Panc1 (cell line): ENCODE measurements around the gene RBM22. TPM values are rescaled to one million over a fixed set of nuclear protein-coding genes. Genes with fewer than 3 reads are reported as not detected.

Experiments used
- ATAC-seq: fragments of 200-7000 bp; cut with Tn5 transposase; 2 replicates; pipeline ENCODE4 v1.9.1; 2020; ENCODE audit warnings: mild to moderate bottlenecking, moderate library complexity
- BruUV-seq: library from RNA; stranded (reverse); fragments of 400-500 nt; replicated peaks from 2 replicates; lab custom pipeline; 2021; lab: Mats Ljungman, UMichigan
- CTCF ChIA-PET: fragments of 300-600 bp; sonication (Branson Sonifier 250); formaldehyde crosslinking; loops from one replicate; lab custom pipeline; 2022; ENCODE audit warnings: antibody characterized with exemption; lab: Charles Lee
- POLR2A ChIA-PET: fragments of 300-600 bp; sonication (Branson Sonifier 250); formaldehyde crosslinking; loops from one replicate; lab custom pipeline; 2022; ENCODE audit warnings: antibody characterized with exemption; lab: Charles Lee
- DNase-seq: peaks from one replicate; pipeline ENCODE4 v3.0.0-alpha.2; 2010; ENCODE audit warnings: low read depth, low spot score
- H3K27ac ChIP-seq: 2 replicates; pipeline ENCODE4 v1.5.1; 2011; ENCODE audit warnings: mild to moderate bottlenecking, low read length, inconsistent platforms
- H3K27me3 ChIP-seq: fragments of 200-500 bp; sonication (Bioruptor generic); 2 replicates; pipeline ENCODE4 v1.6.0; 2014; ENCODE audit warnings: low read length, inconsistent platforms; ENCODE audit not compliant: control insufficient read depth, insufficient read depth
- H3K36me3 ChIP-seq: fragments of 200-500 bp; sonication (Bioruptor generic); 2 replicates; pipeline ENCODE4 v1.5.1; 2014; ENCODE audit warnings: inconsistent platforms, mild to moderate bottlenecking, low read length, moderate library complexity; ENCODE audit not compliant: control insufficient read depth, insufficient read depth
- H3K4me1 ChIP-seq: 2 replicates; pipeline ENCODE4 v1.5.1; 2011; ENCODE audit warnings: inconsistent platforms, mild to moderate bottlenecking, low read length, moderate library complexity; ENCODE audit not compliant: control insufficient read depth, insufficient read depth
- H3K4me3 ChIP-seq, 2 experiments: 2 replicates each; pipeline ENCODE4 v1.5.1; 2011 to 2012; ENCODE audit warnings: low read depth in 2 of 2, low read length in 2 of 2, mild to moderate bottlenecking in 2 of 2, inconsistent platforms in 1 of 2, moderate library complexity in 1 of 2
- H3K9me3 ChIP-seq: fragments of 200-500 bp; sonication (Bioruptor generic); 2 replicates; pipeline ENCODE4 v1.5.1; 2014; ENCODE audit warnings: low read depth, mild to moderate bottlenecking, inconsistent platforms, low read length, moderate library complexity; ENCODE audit not compliant: control insufficient read depth, insufficient read depth
- POLR2AphosphoS5 ChIP-seq: IDR thresholded peaks from 2 replicates; pipeline ENCODE4 v1.6.1; 2012; ENCODE audit warnings: mild to moderate bottlenecking, low read depth, low read length, moderate library complexity
- SIN3A ChIP-seq: IDR thresholded peaks from 2 replicates; pipeline ENCODE4 v1.6.1; 2012; ENCODE audit warnings: low read depth, mild to moderate bottlenecking, low read length, moderate library complexity, borderline replicate concordance; ENCODE audit not compliant: insufficient read depth
- TCF7L2 ChIP-seq: IDR thresholded peaks from 2 replicates; pipeline ENCODE4 v1.6.1; 2011; ENCODE audit warnings: mild to moderate bottlenecking, low read depth, low read length, inconsistent platforms
- in situ Hi-C: cut with HindIII; loops from 2 replicates; pipeline ENCODE4 v1.10.0; 2016; ENCODE audit warnings: low sequenced_read_pairs, low pct_unique_long_range_greater_than_20kb
- intact Hi-C: fragments of 100-400 bp; cut with micrococcal nuclease; formaldehyde crosslinking; loops from one replicate; pipeline ENCODE4 v1.10.0; 2022; ENCODE audit not compliant: unreplicated experiment
- total RNA-seq: library from RNA; stranded (reverse); gene quantifications from one replicate; pipeline ENCODE4 v1.2.1, GENCODE V29; 2021; ENCODE audit not compliant: unreplicated experiment
- TF ChIP-seq, protein P1 (sequence below): fragments of 450-650 bp; IDR thresholded peaks from 2 replicates; pipeline ENCODE4 v1.5.1; 2017; ENCODE audit warnings: mild to moderate bottlenecking
- TF ChIP-seq, protein P2 (sequence below), 2 experiments: IDR thresholded peaks; 2 replicates each; pipeline ENCODE4 v1.6.1; 2011 to 2012; ENCODE audit warnings: low read depth in 2 of 2, control low read depth in 1 of 2, low read length in 1 of 2, mild to moderate bottlenecking in 1 of 2, moderate library complexity in 1 of 2; ENCODE audit not compliant: insufficient read depth in 1 of 2

The RBM22 gene
- total RNA-seq, 1 experiment from 2014 or later, result 54.3 TPM

DNA sequence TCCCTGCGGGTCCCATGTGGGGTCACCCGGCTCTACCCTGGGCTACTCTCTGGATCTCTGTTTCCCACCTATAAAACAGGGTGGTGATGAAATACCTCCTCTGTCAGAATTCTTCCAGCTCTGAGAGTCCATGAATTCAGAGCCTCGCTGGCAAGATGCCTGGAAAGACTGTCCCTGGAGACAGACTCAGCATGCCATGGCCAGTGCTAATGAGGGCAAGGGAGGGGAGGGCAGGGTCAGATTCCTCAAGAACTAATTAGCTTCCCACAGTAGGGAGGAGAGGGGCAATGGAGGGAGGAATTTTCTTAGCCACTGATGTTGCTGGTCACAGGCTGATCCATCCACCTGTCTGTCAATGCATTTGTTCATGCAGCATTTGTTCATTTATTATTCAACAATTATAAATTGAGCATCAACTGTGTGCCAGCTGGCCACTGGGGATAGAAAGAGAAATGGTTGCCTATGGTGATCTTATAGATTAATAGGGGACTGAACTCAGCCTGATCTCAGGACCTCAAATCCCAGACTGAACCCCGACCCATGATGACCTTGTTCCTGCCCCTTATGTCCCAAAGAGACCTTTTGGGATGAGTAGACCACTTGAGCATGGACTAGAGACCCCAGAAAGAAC lies 55.7 kb downstream of the RBM22 start:
- Histone ChIP-seq H3K27me3 (no peaks in the 10 kb centered on the region), H3K4me1 (peaks cover 53% of the 10 kb centered on the region), H3K9me3 (no peaks in the 10 kb centered on the region), H3K36me3 (no peaks in the 10 kb centered on the region; the same call in none of the 2 replicates), H3K4me3 (no peak overlapping the region), H3K27ac (peak overlapping the region; percentile 83)
- in situ Hi-C loops, result no loop called here
- ChIA-PET POLR2A (no interaction called here), CTCF (interaction anchor here (0.8 kb wide), 1 partner anchor 84 kb away, joined by 3 read pairs; no protein-coding TSS in a partner anchor)
- TF ChIP-seq, protein P1, sequence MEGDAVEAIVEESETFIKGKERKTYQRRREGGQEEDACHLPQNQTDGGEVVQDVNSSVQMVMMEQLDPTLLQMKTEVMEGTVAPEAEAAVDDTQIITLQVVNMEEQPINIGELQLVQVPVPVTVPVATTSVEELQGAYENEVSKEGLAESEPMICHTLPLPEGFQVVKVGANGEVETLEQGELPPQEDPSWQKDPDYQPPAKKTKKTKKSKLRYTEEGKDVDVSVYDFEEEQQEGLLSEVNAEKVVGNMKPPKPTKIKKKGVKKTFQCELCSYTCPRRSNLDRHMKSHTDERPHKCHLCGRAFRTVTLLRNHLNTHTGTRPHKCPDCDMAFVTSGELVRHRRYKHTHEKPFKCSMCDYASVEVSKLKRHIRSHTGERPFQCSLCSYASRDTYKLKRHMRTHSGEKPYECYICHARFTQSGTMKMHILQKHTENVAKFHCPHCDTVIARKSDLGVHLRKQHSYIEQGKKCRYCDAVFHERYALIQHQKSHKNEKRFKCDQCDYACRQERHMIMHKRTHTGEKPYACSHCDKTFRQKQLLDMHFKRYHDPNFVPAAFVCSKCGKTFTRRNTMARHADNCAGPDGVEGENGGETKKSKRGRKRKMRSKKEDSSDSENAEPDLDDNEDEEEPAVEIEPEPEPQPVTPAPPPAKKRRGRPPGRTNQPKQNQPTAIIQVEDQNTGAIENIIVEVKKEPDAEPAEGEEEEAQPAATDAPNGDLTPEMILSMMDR, result no peak
- TF ChIP-seq SIN3A (no peak), POLR2AphosphoS5 (no peak), TCF7L2 (no peak)
- TF ChIP-seq, protein P2, sequence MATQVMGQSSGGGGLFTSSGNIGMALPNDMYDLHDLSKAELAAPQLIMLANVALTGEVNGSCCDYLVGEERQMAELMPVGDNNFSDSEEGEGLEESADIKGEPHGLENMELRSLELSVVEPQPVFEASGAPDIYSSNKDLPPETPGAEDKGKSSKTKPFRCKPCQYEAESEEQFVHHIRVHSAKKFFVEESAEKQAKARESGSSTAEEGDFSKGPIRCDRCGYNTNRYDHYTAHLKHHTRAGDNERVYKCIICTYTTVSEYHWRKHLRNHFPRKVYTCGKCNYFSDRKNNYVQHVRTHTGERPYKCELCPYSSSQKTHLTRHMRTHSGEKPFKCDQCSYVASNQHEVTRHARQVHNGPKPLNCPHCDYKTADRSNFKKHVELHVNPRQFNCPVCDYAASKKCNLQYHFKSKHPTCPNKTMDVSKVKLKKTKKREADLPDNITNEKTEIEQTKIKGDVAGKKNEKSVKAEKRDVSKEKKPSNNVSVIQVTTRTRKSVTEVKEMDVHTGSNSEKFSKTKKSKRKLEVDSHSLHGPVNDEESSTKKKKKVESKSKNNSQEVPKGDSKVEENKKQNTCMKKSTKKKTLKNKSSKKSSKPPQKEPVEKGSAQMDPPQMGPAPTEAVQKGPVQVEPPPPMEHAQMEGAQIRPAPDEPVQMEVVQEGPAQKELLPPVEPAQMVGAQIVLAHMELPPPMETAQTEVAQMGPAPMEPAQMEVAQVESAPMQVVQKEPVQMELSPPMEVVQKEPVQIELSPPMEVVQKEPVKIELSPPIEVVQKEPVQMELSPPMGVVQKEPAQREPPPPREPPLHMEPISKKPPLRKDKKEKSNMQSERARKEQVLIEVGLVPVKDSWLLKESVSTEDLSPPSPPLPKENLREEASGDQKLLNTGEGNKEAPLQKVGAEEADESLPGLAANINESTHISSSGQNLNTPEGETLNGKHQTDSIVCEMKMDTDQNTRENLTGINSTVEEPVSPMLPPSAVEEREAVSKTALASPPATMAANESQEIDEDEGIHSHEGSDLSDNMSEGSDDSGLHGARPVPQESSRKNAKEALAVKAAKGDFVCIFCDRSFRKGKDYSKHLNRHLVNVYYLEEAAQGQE (IDR thresholded peaks at IDR 0.05; ENCODE audit: insufficient read depth in 1 of 2, low read depth in 2 of 2, low read length in 1 of 2), result no peak
- ATAC-seq (no peak), DNase-seq (no peak)
- intact Hi-C loops, result no loop called here
- BruUV-seq, result no TSS peak

DNA sequence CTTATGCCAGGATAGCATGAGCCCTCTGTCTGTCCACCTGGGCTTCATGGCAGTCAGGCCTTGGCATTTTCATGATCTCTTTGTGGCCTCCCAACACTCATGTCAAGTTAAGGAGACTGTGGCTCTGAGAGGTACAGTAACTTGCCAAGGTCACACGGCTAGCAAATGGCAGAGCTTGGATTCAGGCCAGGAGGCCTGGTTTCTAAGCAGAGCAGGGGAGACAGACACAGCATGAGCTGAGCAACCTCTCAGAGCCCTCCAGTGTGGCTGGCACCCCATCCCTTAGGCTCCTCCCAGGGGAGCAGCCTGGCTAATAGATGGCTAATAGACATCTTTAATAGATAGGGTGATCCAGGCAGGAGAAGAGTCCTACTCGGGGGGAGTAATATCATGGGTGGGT lies 56.3 kb downstream of the RBM22 start:
- no peak for ATAC-seq
- POLR2A ChIA-PET, result interaction anchor here (0.6 to 0.7 kb wide), 3 partner anchors 16 to 202 kb away, joined by 3 to 6 read pairs (median 4); partner anchors contain the start of gene IRGM
- no peak for DNase-seq
- H3K27ac ChIP-seq, result peak overlapping the region; percentile 83
- no peak overlapping the region for H3K4me3 ChIP-seq
- no TSS peak for BruUV-seq
- CTCF ChIA-PET, result interaction anchor here (0.6 to 0.7 kb wide), 2 partner anchors 9 to 21 kb away, joined by 4 to 6 read pairs; no protein-coding TSS in a partner anchor
- in situ Hi-C loops, result no loop called here
- H3K4me1 ChIP-seq, result peaks cover 60% of the 10 kb centered on the region
- intact Hi-C loops, result no loop called here
- H3K36me3 ChIP-seq, result no peaks in the 10 kb centered on the region; the same call in none of the 2 replicates
- no peaks in the 10 kb centered on the region for H3K27me3 ChIP-seq
- TF ChIP-seq, protein P2 (IDR thresholded peaks at IDR 0.05; ENCODE audit: insufficient read depth in 1 of 2, low read depth in 2 of 2, low read length in 1 of 2), result no peak
- TF ChIP-seq SIN3A (no peak), POLR2AphosphoS5 (no peak), TCF7L2 (no peak)
- TF ChIP-seq, protein P1, result no peak
- H3K9me3 ChIP-seq, result no peaks in the 10 kb centered on the region
